Mucosa of descending colon (tissue), 3 donors: ENCODE results near the gene FIZ1. TPM values are rescaled to one million over a fixed set of nuclear protein-coding genes. Genes with fewer than 3 reads are reported as not detected.

Experiments used
- ATAC-seq: fragments of 200-7000 bp; cut with Tn5 transposase; one replicate; pipeline ENCODE4 v1.9.1; 2020; ENCODE audit warnings: mild to moderate bottlenecking, moderate library complexity
- DNase-seq, 3 donors: peaks; one replicate each; pipeline ENCODE4 v3.0.0-alpha.2; 2020
- H3K36me3 ChIP-seq: fragments of 200-600 bp; one replicate; pipeline ENCODE4 v1.8.0; 2021; ENCODE audit warnings: low read depth, mild to moderate bottlenecking
- H3K4me1 ChIP-seq: fragments of 200-600 bp; one replicate; pipeline ENCODE4 v1.8.0; 2021; ENCODE audit warnings: low read depth, mild to moderate bottlenecking
- H3K4me3 ChIP-seq: fragments of 200-600 bp; one replicate; pipeline ENCODE4 v1.8.0; 2021; ENCODE audit warnings: mild to moderate bottlenecking
- H3K9me3 ChIP-seq: fragments of 200-600 bp; one replicate; pipeline ENCODE4 v1.8.0; 2021; ENCODE audit warnings: mild to moderate bottlenecking
- CTCF ChIP-seq: fragments of 200-600 bp; IDR thresholded peaks from one replicate; pipeline ENCODE4 v1.8.0; 2022; ENCODE audit warnings: antibody characterized with exemption, mild to moderate bottlenecking
- intact Hi-C, 2 donors: fragments of 100-400 bp; cut with DNase I in 1 of 2; cut with micrococcal nuclease in 1 of 2; formaldehyde crosslinking; loops; one replicate each; pipeline versions ENCODE4 v1.11.0 to v1.11.1; 2022; cut with DNase I, micrococcal nuclease
- long read RNA-seq, 2 donors: library from polyadenylated mRNA; unstranded; transcript quantifications; one replicate each; pipeline ENCODE4 v2.0.0, GENCODE V29; 2019 to 2021
- total RNA-seq, 3 donors: library from RNA; stranded (reverse); fragmentation: NEBNext Ultra II Directional in 2 of 3; extraction: Animal tissue kit (Norgen Biotek cat#: 25700) in 2 of 3; gene quantifications; one replicate each; pipeline versions ENCODE4 v1.2.1 to v1.2.4, GENCODE V29; 2021 to 2023
- donor health status: DM: no; HTN: no; CAD: no; lungs with moderate emphysema.
- donor health status: DM: no; HTN: no; CAD: no.
- donor health status: DM: no; HTN: yes; CAD: no.

Gene FIZ1, protein sequence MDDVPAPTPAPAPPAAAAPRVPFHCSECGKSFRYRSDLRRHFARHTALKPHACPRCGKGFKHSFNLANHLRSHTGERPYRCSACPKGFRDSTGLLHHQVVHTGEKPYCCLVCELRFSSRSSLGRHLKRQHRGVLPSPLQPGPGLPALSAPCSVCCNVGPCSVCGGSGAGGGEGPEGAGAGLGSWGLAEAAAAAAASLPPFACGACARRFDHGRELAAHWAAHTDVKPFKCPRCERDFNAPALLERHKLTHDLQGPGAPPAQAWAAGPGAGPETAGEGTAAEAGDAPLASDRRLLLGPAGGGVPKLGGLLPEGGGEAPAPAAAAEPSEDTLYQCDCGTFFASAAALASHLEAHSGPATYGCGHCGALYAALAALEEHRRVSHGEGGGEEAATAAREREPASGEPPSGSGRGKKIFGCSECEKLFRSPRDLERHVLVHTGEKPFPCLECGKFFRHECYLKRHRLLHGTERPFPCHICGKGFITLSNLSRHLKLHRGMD
- total RNA-seq, result 10 to 100 TPM; 15.7 to 20.3 (median 20.0) TPM
- long read RNA-seq, donor 1, full-length matches to known transcripts, result 23 of 44 reads
- long read RNA-seq, donor 1, partial matches to known transcripts, result 8 of 44 reads
- long read RNA-seq, donor 1, other reads (novel, unspliced or antisense), result 13 of 44 reads
- long read RNA-seq, donor 2, result 0 reads

DNA sequence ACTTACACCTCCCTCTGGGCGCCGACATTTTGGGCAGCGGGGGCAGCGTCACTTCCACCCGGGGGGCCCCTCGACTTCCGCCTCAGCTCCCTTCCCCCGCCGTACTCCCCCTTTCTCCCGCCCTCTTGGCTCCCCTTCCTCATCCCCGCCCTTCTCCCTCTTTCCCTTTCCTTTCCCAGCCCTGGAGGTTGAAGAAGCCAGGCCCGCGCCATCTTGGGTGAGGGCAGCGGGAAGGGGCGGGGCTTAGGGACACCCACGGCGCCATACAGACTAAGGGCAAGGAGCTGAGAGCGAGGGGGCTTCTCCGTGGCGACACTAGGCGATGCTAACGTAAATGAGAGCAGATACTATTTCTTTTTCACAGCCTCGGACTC lies at the start of gene FIZ1:
TSS of gene FIZ1 (minus strand) at position 50 of the 374 bp plus-strand sequence. CDS start 1,652 bp downstream, outside the sequence.
- H3K4me3 ChIP-seq, result peak within 1 kb of the TSS; percentile 77
- H3K9me3 ChIP-seq, result no peaks in the 10 kb centered on the region
- ATAC-seq (peak; percentile 89), DNase-seq (peak; percentile 97 to 98 (median 98))
- H3K4me1 ChIP-seq, result peaks cover 19% of the 10 kb centered on the region
- TF ChIP-seq CTCF, result no peak
- H3K36me3 ChIP-seq, result no peaks in the 10 kb centered on the region
- intact Hi-C loops, result no loop called here

DNA sequence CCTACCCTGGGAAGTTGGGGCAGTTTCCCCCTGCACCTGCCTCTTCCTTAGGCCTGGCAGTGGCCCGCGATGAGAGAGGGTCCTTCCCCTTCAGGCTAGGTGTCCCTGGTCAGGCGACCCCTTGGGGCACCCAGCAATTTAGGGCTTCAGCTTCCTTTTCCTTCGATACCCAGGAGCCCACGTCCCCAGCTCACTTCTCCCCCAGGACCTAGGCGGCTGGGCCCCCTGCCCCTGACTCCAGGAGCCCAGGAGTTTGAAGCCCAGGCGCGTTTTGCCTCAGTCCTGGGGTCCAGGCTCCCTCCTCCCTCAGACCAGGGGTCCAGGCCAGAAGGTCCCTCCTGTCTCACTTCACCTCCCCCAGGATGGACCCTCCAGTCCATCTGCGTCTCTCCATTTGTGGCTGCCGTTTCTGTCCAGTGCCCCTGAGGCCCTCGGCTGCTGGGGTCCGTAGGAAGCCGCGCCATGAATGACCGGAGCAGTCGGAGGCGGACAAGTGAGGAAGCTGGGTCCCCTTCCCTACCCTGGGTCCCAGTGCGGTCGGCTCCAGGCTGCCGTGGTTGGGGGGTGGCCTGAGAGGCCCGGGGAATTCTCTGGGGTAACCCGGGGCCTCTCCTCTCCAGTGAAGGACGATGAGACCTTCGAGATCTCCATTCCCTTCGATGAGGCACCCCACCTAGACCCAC lies 49.4 kb upstream of the FIZ1 start:
- no peak for TF ChIP-seq CTCF
- intact Hi-C loops, result no loop called here
- peaks cover 20% of the 10 kb centered on the region for H3K4me1 ChIP-seq
- peak overlapping the region; percentile 63 for H3K4me3 ChIP-seq
- no peaks in the 10 kb centered on the region for H3K9me3 ChIP-seq
- DNase-seq (no peak), ATAC-seq (no peak)
- no peaks in the 10 kb centered on the region for H3K36me3 ChIP-seq

GRCh38 chr19:55647732-55648584 lies 48.6 kb upstream of the FIZ1 start, which contains the start of gene CCDC106:
TSS of gene CCDC106 (plus strand) at chr19:55648212. CDS start at chr19:55649047, 835 bp downstream.
- no peak for TF ChIP-seq CTCF
- intact Hi-C loops, result no loop called here
- DNase-seq, result peak; percentile 71 to 79 (median 73)

DNA sequence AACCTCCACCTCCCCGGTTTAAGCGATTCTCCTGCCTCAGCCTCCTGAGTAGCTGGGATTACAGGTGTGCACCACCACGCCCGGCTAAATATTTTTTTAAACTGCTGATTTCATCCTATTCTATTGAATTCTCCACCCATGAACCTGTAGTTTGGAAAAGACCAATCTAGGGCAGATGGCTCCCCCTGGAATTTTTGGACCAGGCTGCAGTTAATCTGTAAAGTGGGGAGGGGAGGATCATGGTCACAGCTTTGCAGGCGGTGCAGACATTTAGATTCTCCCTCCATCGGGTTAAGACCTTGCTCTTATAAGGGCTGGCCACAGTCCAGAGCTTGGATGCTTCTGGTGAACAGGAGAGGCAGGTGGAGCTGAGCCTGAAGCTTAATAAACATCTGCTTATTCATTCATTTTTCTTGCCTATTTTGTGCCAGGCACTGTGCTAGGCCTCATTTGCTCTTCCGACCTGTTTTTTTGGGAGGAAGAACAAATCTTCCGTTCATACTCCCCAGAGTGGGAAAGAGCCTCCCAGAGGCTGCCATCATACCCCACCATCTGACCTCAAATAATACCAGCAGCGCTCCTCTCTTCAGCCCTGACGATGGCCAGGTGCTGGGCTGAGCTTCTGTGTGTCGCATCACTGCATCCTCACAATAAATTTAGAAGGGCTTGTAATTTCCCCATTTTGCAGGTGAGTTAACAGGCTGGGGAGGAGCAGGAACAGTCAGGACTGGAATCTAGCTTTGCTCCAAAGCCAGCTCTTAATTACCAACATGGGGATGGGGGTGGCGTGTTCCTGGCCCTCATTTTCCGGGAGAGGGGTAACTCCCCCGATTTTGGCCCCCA lies 47.8 kb upstream of the FIZ1 start:
- no peak for ATAC-seq
- no peak for DNase-seq
- no peak for TF ChIP-seq CTCF
- Histone ChIP-seq H3K4me3 (no peak overlapping the region), H3K4me1 (peaks cover 27% of the 10 kb centered on the region), H3K9me3 (no peaks in the 10 kb centered on the region), H3K36me3 (no peaks in the 10 kb centered on the region)
- intact Hi-C loops, result no loop called here

More at GRCh38 chr19:55647732-55648584, 48.6 kb upstream of the FIZ1 start, which contains the start of gene CCDC106:
- peaks cover 18% of the 10 kb centered on the region for H3K4me1 ChIP-seq
- H3K36me3 ChIP-seq, result no peaks in the 10 kb centered on the region
- no peaks in the 10 kb centered on the region for H3K9me3 ChIP-seq
- peak; percentile 57 for ATAC-seq
- H3K4me3 ChIP-seq, result peak within 1 kb of the TSS; percentile 63
